ENCODE results near the gene ACACA. TPM values are rescaled to one million over a fixed set of nuclear protein-coding genes. Genes with fewer than 3 reads are reported as not detected.

Gene ACACA
- total RNA-seq, 4 donors from 2014 or later, result 30.0 to 69.7 (median 49.9) TPM

DNA sequence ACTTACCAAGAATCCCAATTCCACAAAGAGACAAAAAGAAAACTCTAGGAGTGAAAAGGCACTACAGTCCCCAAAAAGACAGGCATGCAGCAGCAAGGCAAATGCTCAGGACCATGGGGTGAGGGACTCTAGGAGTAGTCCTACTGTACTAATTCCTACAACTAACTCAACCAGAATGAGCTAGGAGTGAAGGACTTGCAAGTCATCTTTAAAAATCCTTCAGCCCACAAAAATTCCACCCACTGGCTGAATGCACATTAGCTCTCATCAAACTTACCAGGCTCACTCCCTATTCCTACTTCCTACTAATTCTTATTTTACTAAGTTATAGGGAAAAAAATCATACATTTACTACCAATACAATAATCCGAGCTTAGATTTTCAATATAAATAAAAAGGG lies 172.5 kb downstream of the ACACA start:
- TF ChIP-seq, protein P1, sequence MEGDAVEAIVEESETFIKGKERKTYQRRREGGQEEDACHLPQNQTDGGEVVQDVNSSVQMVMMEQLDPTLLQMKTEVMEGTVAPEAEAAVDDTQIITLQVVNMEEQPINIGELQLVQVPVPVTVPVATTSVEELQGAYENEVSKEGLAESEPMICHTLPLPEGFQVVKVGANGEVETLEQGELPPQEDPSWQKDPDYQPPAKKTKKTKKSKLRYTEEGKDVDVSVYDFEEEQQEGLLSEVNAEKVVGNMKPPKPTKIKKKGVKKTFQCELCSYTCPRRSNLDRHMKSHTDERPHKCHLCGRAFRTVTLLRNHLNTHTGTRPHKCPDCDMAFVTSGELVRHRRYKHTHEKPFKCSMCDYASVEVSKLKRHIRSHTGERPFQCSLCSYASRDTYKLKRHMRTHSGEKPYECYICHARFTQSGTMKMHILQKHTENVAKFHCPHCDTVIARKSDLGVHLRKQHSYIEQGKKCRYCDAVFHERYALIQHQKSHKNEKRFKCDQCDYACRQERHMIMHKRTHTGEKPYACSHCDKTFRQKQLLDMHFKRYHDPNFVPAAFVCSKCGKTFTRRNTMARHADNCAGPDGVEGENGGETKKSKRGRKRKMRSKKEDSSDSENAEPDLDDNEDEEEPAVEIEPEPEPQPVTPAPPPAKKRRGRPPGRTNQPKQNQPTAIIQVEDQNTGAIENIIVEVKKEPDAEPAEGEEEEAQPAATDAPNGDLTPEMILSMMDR (IDR thresholded peaks at IDR 0.05), result no peak
- TF ChIP-seq EP300 (IDR thresholded peaks at IDR 0.05) (no peak), POLR2A (IDR thresholded peaks at IDR 0.05) (no peak)
- Histone ChIP-seq H3K27ac (no peak overlapping the region), H3K36me3 (peaks cover 0 to 70% (median 0%) of the 10 kb centered on the region in 3 donors), H3K9me3 (no peaks in the 10 kb centered on the region), H3K4me1 (no peaks in the 10 kb centered on the region), H3K4me3 (no peak overlapping the region), H3K27me3 (no peaks in the 10 kb centered on the region)
- no peak for DNase-seq (ENCODE audit: low spot score in 2 of 2)
- WGBS, 2 donors, result 94 to 95% methylated on average over 1 of the region's 1 CpG

DNA sequence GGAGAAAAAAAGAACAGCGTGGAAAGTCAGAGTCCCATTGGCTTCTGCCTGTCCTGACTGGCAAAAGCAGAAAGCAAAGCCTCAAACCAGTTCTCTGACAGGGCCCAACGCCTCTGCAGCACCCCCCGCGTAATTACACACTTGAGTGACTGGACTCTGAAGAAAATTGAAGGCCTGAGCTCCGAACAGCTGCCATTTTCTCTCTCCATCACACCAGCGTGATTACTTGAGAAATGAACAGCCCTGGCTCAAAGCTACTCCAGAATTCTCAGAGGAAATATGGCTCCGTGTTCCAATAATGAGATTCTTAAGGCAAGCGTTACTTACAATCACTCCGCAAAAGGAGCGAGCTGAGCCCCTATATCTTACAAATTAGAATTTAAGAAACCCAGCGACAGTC lies 173.6 kb downstream of the ACACA start:
- Histone ChIP-seq H3K9me3 (no peaks in the 10 kb centered on the region), H3K4me3 (no peak overlapping the region), H3K36me3 (peaks cover 0 to 65% (median 0%) of the 10 kb centered on the region in 3 donors), H3K27ac (no peak overlapping the region), H3K4me1 (no peaks in the 10 kb centered on the region), H3K27me3 (no peaks in the 10 kb centered on the region)
- TF ChIP-seq, protein P1 (IDR thresholded peaks at IDR 0.05), result no peak
- DNase-seq (ENCODE audit: low spot score in 2 of 2), result no peak
- WGBS, 2 donors, result 86 to 91% methylated on average over 11 of the region's 11 CpGs

DNA sequence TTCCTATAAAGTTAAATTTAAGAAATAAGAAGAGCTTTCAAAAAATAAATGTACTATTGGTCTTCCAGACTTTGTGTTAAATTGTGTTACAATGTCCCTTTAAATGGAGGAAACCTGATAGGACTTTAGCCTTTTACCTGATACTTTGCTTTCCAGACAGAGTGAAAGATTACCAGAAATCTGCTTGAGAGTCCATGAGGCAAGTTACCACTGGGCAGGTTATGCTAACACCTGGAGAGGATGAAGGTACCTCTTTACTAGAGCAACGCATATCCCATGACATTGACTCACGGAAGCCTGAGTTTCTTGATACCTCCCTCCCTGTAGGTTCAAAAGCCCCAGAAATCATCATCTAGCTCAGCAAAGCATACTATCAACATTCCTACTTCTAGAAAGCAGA lies 174.7 kb downstream of the ACACA start:
- WGBS, 2 donors, result 94 to 100% methylated on average over 2 of the region's 2 CpGs
- Histone ChIP-seq H3K9me3 (no peaks in the 10 kb centered on the region), H3K27me3 (no peaks in the 10 kb centered on the region), H3K27ac (no peak overlapping the region), H3K4me1 (no peaks in the 10 kb centered on the region), H3K36me3 (peaks cover 0 to 54% (median 0%) of the 10 kb centered on the region in 3 donors), H3K4me3 (no peak overlapping the region)
- no peak for DNase-seq (ENCODE audit: low spot score in 2 of 2)
- TF ChIP-seq POLR2A (IDR thresholded peaks at IDR 0.05) (no peak), EP300 (IDR thresholded peaks at IDR 0.05) (no peak)
- TF ChIP-seq, protein P1 (IDR thresholded peaks at IDR 0.05), result no peak

DNA sequence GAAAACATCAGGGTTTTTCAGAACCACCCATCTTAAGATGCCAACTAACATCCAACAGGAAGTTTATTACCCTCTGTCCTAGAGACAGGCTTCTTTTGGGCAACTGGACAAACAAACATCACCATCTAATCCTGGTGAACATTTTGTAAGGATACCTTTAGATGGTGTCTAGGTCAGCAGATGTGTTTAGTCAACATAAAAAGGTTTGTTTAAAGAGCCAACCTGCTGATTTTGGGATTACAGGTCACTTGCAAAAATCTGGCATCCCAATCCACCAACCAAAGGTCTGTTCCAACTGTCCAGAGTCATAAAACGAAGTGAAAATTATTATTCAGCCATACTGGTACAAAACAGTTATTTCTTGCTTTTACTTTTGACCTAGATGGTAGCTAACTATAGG lies 176.0 kb downstream of the ACACA start:
- no peak overlapping the region for H3K4me3 ChIP-seq
- TF ChIP-seq, protein P1 (IDR thresholded peaks at IDR 0.05), result no peak
- no peak for TF ChIP-seq POLR2A (IDR thresholded peaks at IDR 0.05)
- no peak for TF ChIP-seq EP300 (IDR thresholded peaks at IDR 0.05)
- peaks cover 0 to 55% (median 0%) of the 10 kb centered on the region in 3 donors for H3K36me3 ChIP-seq
- H3K27me3 ChIP-seq, result no peaks in the 10 kb centered on the region
- H3K4me1 ChIP-seq, result no peaks in the 10 kb centered on the region
- no peak for DNase-seq (ENCODE audit: low spot score in 2 of 2)
- no peak overlapping the region for H3K27ac ChIP-seq
- no peaks in the 10 kb centered on the region for H3K9me3 ChIP-seq
- 93 to 97% methylated on average over 1 of the region's 1 CpG for WGBS, 2 donors

DNA sequence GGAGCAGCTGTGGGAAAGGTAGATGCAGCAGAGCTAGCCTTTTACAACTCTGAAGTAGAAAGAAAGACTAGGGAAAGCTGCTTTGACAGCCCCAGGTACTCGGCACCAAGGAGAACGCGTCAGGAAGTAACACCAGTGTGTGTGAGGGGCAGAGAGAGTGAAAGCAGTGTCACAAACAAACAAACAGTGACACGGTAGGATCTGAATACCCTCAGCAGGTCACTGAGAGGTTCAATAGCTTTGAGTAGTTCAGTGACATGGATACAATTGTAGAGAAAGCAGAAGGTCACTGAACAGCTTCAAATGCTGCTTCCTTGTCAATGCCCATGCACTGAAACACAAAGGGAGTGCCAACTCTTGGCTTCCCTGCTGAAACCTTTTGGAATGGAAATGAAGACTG lies 181.2 kb downstream of the ACACA start:
- WGBS, 2 donors, result 57 to 68% methylated on average over 4 of the region's 4 CpGs
- TF ChIP-seq POLR2A (IDR thresholded peaks at IDR 0.05) (no peak), EP300 (IDR thresholded peaks at IDR 0.05) (no peak)
- TF ChIP-seq, protein P1 (IDR thresholded peaks at IDR 0.05), result no peak
- Histone ChIP-seq H3K27ac (no peak overlapping the region), H3K9me3 (no peaks in the 10 kb centered on the region), H3K36me3 (peaks cover 0 to 47% (median 0%) of the 10 kb centered on the region in 3 donors), H3K4me1 (no peaks in the 10 kb centered on the region), H3K27me3 (no peaks in the 10 kb centered on the region), H3K4me3 (no peak overlapping the region)
- DNase-seq (ENCODE audit: low spot score in 2 of 2), result no peak

All from tibial nerve (tissue), 4 donors.